ENCODE results near the gene CCDC192.

- TF ChIP-seq POLR2AphosphoS5 (IDR thresholded peaks at IDR 0.05): no peak
- no peak for TF ChIP-seq CTCF (IDR thresholded peaks at IDR 0.05)
- no peak for TF ChIP-seq EP300 (IDR thresholded peaks at IDR 0.05)
- TF ChIP-seq POLR2A (IDR thresholded peaks at IDR 0.05; ENCODE audit: low read depth): no peak
Observed at GRCh38 chr5:127931396-127931795, 228.2 kb downstream of the CCDC192 start.

Data from esophagus muscularis mucosa (tissue), 4 donors.